Heart left ventricle (tissue), 16 donors: ENCODE data around the gene HLA-DMA. TPM values are rescaled to one million over a fixed set of nuclear protein-coding genes. Genes with fewer than 3 reads are reported as not detected.
A peak's percentile ranks its signal among the peaks of the same experiment; 100 is the strongest.

Experiments
- ATAC-seq, 4 donors: fragments of 200-7000 bp; cut with Tn5 transposase; one replicate each; pipeline ENCODE4 v1.9.1; 2020 to 2022; ENCODE audit warnings: moderate library complexity in 4 of 4, mild to moderate bottlenecking in 3 of 4, moderate number of reproducible peaks in 1 of 4
- DNase-seq, 5 donors: peaks; one replicate each; pipeline ENCODE4 v3.0.0-alpha.2; 2020
- H3K27ac ChIP-seq, 12 donors: fragments of 200-600 bp; sonication (generic) in 4 of 12; one replicate each; pipeline versions ENCODE4 v1.5.0 to v1.8.0; 2016 to 2022; ENCODE audit warnings: mild to moderate bottlenecking in 2 of 12
- H3K27me3 ChIP-seq, 9 donors: fragments of 200-600 bp; sonication (generic) in 2 of 9; one replicate each; pipeline versions ENCODE4 v1.5.1 to v1.8.0; 2016 to 2022; ENCODE audit warnings: mild to moderate bottlenecking in 3 of 9
- H3K36me3 ChIP-seq, 9 donors: fragments of 200-600 bp; sonication (generic) in 2 of 9; one replicate each; pipeline versions ENCODE4 v1.5.0 to v1.8.0; 2018 to 2022; ENCODE audit warnings: mild to moderate bottlenecking in 2 of 9
- H3K4me1 ChIP-seq, 12 donors: fragments of 200-600 bp; sonication (generic) in 4 of 12; one replicate each; pipeline versions ENCODE4 v1.5.0 to v1.8.0; 2016 to 2022; ENCODE audit warnings: mild to moderate bottlenecking in 3 of 12
- H3K4me3 ChIP-seq, 12 donors: fragments of 200-600 bp; sonication (generic) in 4 of 12; one replicate each; pipeline versions ENCODE4 v1.5.0 to v1.8.0; 2017 to 2022; ENCODE audit warnings: mild to moderate bottlenecking in 9 of 12, moderate library complexity in 4 of 12
- H3K9me3 ChIP-seq, 12 donors: fragments of 200-600 bp; sonication (generic) in 4 of 12; one replicate each; pipeline versions ENCODE4 v1.5.0 to v1.8.0; 2016 to 2022; ENCODE audit warnings: mild to moderate bottlenecking in 1 of 12
- CTCF ChIP-seq, 12 donors: fragments of 200-600 bp; sonication (generic) in 4 of 12; IDR thresholded peaks; one replicate each; pipeline versions ENCODE4 v1.5.0 to v1.8.0; 2018 to 2022; ENCODE audit warnings: antibody characterized with exemption in 12 of 12, mild to moderate bottlenecking in 5 of 12
- POLR2A ChIP-seq, 2 donors: fragments of 450-650 bp; IDR thresholded peaks; one replicate each; pipeline ENCODE4 v1.6.1; 2017; ENCODE audit warnings: antibody characterized with exemption in 2 of 2, mild to moderate bottlenecking in 2 of 2, moderate library complexity in 2 of 2
- WGBS, 4 donors: extraction: QIAGEN DNeasy Blood & Tissue Kit in 2 of 4; methylation state at CpG; one replicate each; pipeline versions ENCODE4 v1.1.5 to v1.1.7; 2013 to 2018; 5-methylcytosine and 5-hydroxymethylcytosine counted together
- intact Hi-C, 10 donors: fragments of 100-400 bp; cut with DNase I; formaldehyde crosslinking; loops; one replicate each; pipeline versions ENCODE4 v1.11.1 to v1.14.2; 2022
- polyA plus RNA-seq, 2 donors: library from polyadenylated mRNA; stranded (reverse); fragments of 200-250 nt; gene quantifications; one replicate each; pipeline ENCODE4 v1.2.3, GENCODE V29; 2013
- total RNA-seq, 9 donors: library from RNA; depleted of rRNA in 2 of 9; stranded (reverse); fragments of >200 nt in 2 of 9; fragmentation: NEBNext Ultra II Directional in 3 of 9; extraction: Animal tissue kit (Norgen Biotek cat#: 25700) in 3 of 9; gene quantifications; one replicate each; pipeline versions ENCODE4 v1.1.0 to v1.2.4, GENCODE V29; 2016 to 2023
- donor health status: ischemic (EF 13 %, LVEDD 7.1; RV severe dilation, severe dysfunction).
- donor health status: healthy with polysubstance abuse.
- donor health status: DM: no; HTN: yes; CAD: no.
- donor health status: DM: no; HTN: no; CAD: no.
- donor health status: ischemic (EF 25% LVEDD 6.9; RV normal size, moderate dysfunction).
- donor health status: ischemic (EF 25% LVEDD 5.7; RV mildly dilated, moderate dysfunction).
- donor health status: healthy.
- donor health status: DM: yes; HTN: yes; CAD: no.
- donor health status: ischemic (EF 35%, LVEDD 5.7; RV mildly dilated, moderate dysfunction).
- donor health status: nonischemic (EF 11% LVEDD 7.7; RV severe dilation, severe dysfunction).
- donor health status: DM: yes; HTN: yes; CAD: no.
- donor health status: PGD.
- donor health status: ischemic (EF 29% LVEDD 5.4; RV normal size, mild dysfunction).
- donor health status: nonischemic (EF 23%, LVEDD 6.1; RV moderate dilation, normal function).

HLA-DMA gene
- total and polyA plus RNA-seq, 11 donors: 5.4 to 150 (median 16.2) TPM

DNA sequence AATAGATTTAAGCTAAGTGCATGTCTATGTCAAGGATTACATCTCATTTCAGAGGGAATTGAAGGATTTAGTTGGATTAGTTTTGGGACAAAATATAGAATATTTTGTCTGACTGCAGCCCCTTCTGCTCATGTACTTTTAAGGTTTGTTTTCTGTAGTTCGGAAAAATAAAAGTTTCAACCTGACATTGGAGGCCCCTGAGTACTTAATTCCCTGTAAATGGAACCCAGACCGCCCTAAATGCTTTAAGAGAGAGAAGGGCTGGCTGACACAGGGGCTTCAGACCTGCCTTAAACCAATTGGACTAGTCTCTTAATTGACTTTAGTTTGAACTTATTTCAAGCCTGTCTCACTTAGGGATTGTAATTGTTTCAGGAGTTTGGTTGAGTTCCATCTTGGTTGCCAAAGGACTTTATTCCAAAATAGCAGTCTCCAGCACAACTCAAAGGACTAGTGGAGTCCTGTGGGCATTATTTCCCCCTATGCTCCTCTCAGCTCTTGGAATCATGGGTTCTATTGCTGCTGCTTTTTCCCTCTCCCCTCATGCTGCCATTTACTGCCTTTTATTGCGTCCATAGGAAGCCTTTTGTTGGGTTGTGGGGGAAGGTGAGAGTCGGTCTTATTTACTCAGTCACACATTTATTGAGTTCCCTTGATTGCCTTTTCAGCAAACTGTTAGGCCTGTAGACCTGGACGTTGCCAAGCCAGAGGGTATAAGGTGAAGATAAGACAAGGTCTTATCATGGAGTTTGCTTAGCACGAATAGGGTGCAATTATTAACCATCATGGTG is 30.0 kb upstream of the HLA-DMA start:
- ATAC-seq (peak in 1 of 4 donors; percentile 2), DNase-seq (no peak)
- TF ChIP-seq CTCF (IDR thresholded peaks at IDR 0.05) (no peak), POLR2A (IDR thresholded peaks at IDR 0.05) (no peak)
- 60 to 67% (median 63%) methylated on average over 6 of the region's 6 CpGs for WGBS, 4 donors
- H3K36me3 ChIP-seq: peaks cover 2 to 59% (median 42%) of the 10 kb centered on the region in 9 donors
- intact Hi-C loops: loop anchor here in 1 of 10 donors (2.0 kb wide), 1 partner anchor 48 kb away; no protein-coding TSS in a partner anchor
- H3K4me3 ChIP-seq: no peak overlapping the region
- H3K9me3 ChIP-seq: no peaks in the 10 kb centered on the region
- peak overlapping the region in 1 of 12 donors; percentile 68 for H3K27ac ChIP-seq
- H3K4me1 ChIP-seq: peaks cover 0 to 28% (median 10%) of the 10 kb centered on the region in 12 donors
- no peaks in the 10 kb centered on the region for H3K27me3 ChIP-seq

DNA sequence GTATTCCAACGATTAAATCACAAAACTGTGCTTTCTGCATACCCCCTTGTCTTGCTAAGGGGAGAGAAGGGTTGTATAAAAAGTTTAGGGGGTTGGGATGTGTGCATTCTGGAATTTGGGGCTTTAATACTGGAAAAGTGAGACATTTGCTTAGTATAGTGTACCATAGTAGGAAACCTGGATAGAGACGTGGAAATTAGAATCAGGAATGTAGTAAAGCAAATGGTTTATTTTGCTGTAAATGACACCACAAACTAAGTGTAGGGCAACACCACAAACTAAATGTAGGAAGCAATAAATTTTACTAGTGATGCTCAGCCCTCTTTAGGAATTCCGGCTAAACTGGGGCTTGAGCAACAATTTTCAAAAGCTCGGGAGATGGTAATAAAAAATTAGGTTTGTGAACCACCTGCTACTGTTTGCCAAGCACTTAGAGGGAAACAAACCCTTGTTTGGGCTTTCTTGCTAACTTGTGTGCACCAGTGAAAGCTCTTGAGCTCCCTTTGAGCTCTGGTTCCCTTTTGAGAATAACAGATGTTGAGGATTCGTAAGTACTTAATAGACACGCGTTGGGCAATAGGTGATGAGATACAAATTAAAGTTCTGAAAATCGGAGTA is 29.3 kb upstream of the HLA-DMA start:
- Histone ChIP-seq H3K9me3 (no peaks in the 10 kb centered on the region), H3K4me1 (peaks cover 0 to 35% (median 16%) of the 10 kb centered on the region in 12 donors), H3K27ac (peak overlapping the region in 1 of 12 donors; percentile 68), H3K4me3 (no peak overlapping the region), H3K36me3 (peaks cover 2 to 66% (median 49%) of the 10 kb centered on the region in 9 donors), H3K27me3 (no peaks in the 10 kb centered on the region)
- ATAC-seq (no peak), DNase-seq (no peak)
- TF ChIP-seq POLR2A (IDR thresholded peaks at IDR 0.05) (no peak), CTCF (IDR thresholded peaks at IDR 0.05) (no peak)
- 52 to 72% (median 66%) methylated on average over 8 of the region's 8 CpGs for WGBS, 4 donors
- intact Hi-C loops: loop anchor here in 1 of 10 donors (2.0 kb wide), 1 partner anchor 47 kb away; no protein-coding TSS in a partner anchor

GRCh38 chr6:32980488-32981038 is 27.7 kb upstream of the HLA-DMA start:
- ATAC-seq: no peak
- intact Hi-C loops: no loop called here

More at GRCh38 chr6:32980488-32981038, 27.7 kb upstream of the HLA-DMA start:
- Histone ChIP-seq H3K36me3 (peaks cover 7 to 82% (median 65%) of the 10 kb centered on the region in 9 donors), H3K4me3 (no peak overlapping the region), H3K9me3 (no peaks in the 10 kb centered on the region), H3K27ac (peak overlapping the region in 1 of 12 donors; percentile 17), H3K4me1 (peaks cover 0 to 52% (median 31%) of the 10 kb centered on the region in 12 donors), H3K27me3 (no peaks in the 10 kb centered on the region)
- WGBS, 4 donors: 65 to 72% (median 70%) methylated on average over 11 of the region's 11 CpGs
- no peak for DNase-seq
- TF ChIP-seq POLR2A (IDR thresholded peaks at IDR 0.05) (no peak), CTCF (IDR thresholded peaks at IDR 0.05) (no peak)
